ES-I3 (cell line): ENCODE data around the gene DGKD.
"Not testable (repeated sequence)": the region's sequence is repeated elsewhere in the genome, so short reads cannot be mapped to it uniquely, and the experiment has no call there.

Experiments
- H3K36me3 ChIP-seq: 2 replicates; pipeline ENCODE4 v1.6.1; 2013; ENCODE audit warnings: mild to moderate bottlenecking, low read length, control low read depth, moderate library complexity; ENCODE audit not compliant: insufficient read depth
- H3K4me1 ChIP-seq: 2 replicates; pipeline ENCODE4 v1.6.1; 2013; ENCODE audit warnings: mild to moderate bottlenecking, control low read depth, low read length; ENCODE audit not compliant: insufficient read depth
- H3K9ac ChIP-seq: 2 replicates; pipeline ENCODE4 v1.6.1; 2013; ENCODE audit warnings: low read depth, mild to moderate bottlenecking, low read length, moderate library complexity
- H3K9me3 ChIP-seq: 2 replicates; pipeline ENCODE4 v1.6.1; 2013; ENCODE audit warnings: mild to moderate bottlenecking, low read length, moderate library complexity; ENCODE audit not compliant: control insufficient read depth, insufficient read depth

The DGKD gene

GRCh38 chr2:233360771-233361176 lies 6.5 kb downstream of the DGKD start:
- no peaks in the 10 kb centered on the region for H3K36me3 ChIP-seq
- H3K4me1 ChIP-seq: no peaks in the 10 kb centered on the region
- H3K9me3 ChIP-seq: no peaks in the 10 kb centered on the region
- no peak overlapping the region for H3K9ac ChIP-seq

- Histone ChIP-seq H3K9me3 (no peaks in the 10 kb centered on the region), H3K9ac (no peak overlapping the region), H3K36me3 (no peaks in the 10 kb centered on the region), H3K4me1 (no peaks in the 10 kb centered on the region)
Observed at GRCh38 chr2:233361297-233361696, 7.0 kb downstream of the DGKD start.

- Histone ChIP-seq H3K4me1 (no peaks in the 10 kb centered on the region), H3K9ac (no peak overlapping the region), H3K36me3 (no peaks in the 10 kb centered on the region), H3K9me3 (no peaks in the 10 kb centered on the region)
Observed at GRCh38 chr2:233362742-233363141, 8.4 kb downstream of the DGKD start.

GRCh38 chr2:233363744-233364235 lies 9.5 kb downstream of the DGKD start:
- Histone ChIP-seq H3K9me3 (no peaks in the 10 kb centered on the region), H3K9ac (no peak overlapping the region), H3K36me3 (no peaks in the 10 kb centered on the region), H3K4me1 (no peaks in the 10 kb centered on the region)

- H3K9me3 ChIP-seq: no peaks in the 10 kb centered on the region
- no peak overlapping the region for H3K9ac ChIP-seq
- H3K36me3 ChIP-seq: no peaks in the 10 kb centered on the region
- H3K4me1 ChIP-seq: no peaks in the 10 kb centered on the region
Observed at GRCh38 chr2:233365861-233366520, 11.7 kb downstream of the DGKD start.

- Histone ChIP-seq H3K9me3 (no peaks in the 10 kb centered on the region), H3K4me1 (no peaks in the 10 kb centered on the region), H3K36me3 (no peaks in the 10 kb centered on the region), H3K9ac (no peak overlapping the region)
Observed at GRCh38 chr2:233367586-233367985, 13.3 kb downstream of the DGKD start.

- no peaks in the 10 kb centered on the region for H3K4me1 ChIP-seq
- no peaks in the 10 kb centered on the region for H3K9me3 ChIP-seq
- H3K36me3 ChIP-seq: no peaks in the 10 kb centered on the region
- H3K9ac ChIP-seq: no peak overlapping the region
Observed at GRCh38 chr2:233368756-233369155, 14.5 kb downstream of the DGKD start.

- no peaks in the 10 kb centered on the region for H3K9me3 ChIP-seq
- H3K9ac ChIP-seq: no peak overlapping the region
- H3K36me3 ChIP-seq: no peaks in the 10 kb centered on the region
- H3K4me1 ChIP-seq: no peaks in the 10 kb centered on the region
Observed at GRCh38 chr2:233369462-233369861, 15.2 kb downstream of the DGKD start.

GRCh38 chr2:233369897-233370685 lies 15.8 kb downstream of the DGKD start:
- H3K4me1 ChIP-seq: no peaks in the 10 kb centered on the region
- H3K9me3 ChIP-seq: no peaks in the 10 kb centered on the region
- no peaks in the 10 kb centered on the region for H3K36me3 ChIP-seq
- H3K9ac ChIP-seq: no peak overlapping the region

GRCh38 chr2:233371641-233372040 lies 17.3 kb downstream of the DGKD start:
- H3K9ac ChIP-seq: no peak overlapping the region
- H3K36me3 ChIP-seq: no peaks in the 10 kb centered on the region
- no peaks in the 10 kb centered on the region for H3K9me3 ChIP-seq
- H3K4me1 ChIP-seq: no peaks in the 10 kb centered on the region

GRCh38 chr2:233372855-233373254 lies 18.6 kb downstream of the DGKD start:
- Histone ChIP-seq H3K4me1 (no peaks in the 10 kb centered on the region), H3K36me3 (no peaks in the 10 kb centered on the region), H3K9ac (no peak overlapping the region), H3K9me3 (no peaks in the 10 kb centered on the region)

GRCh38 chr2:233373316-233373715 lies 19.0 kb downstream of the DGKD start:
- Histone ChIP-seq H3K9me3 (no peaks in the 10 kb centered on the region), H3K9ac (no peak overlapping the region), H3K4me1 (no peaks in the 10 kb centered on the region), H3K36me3 (no peaks in the 10 kb centered on the region)

GRCh38 chr2:233374776-233375175 lies 20.5 kb downstream of the DGKD start:
- not testable (repeated sequence) for H3K9me3 ChIP-seq, H3K9ac ChIP-seq, H3K36me3 ChIP-seq, H3K4me1 ChIP-seq

GRCh38 chr2:233375490-233376314 lies 21.4 kb downstream of the DGKD start:
- Histone ChIP-seq H3K9ac (no peak overlapping the region), H3K9me3 (no peaks in the 10 kb centered on the region), H3K36me3 (no peaks in the 10 kb centered on the region), H3K4me1 (no peaks in the 10 kb centered on the region)
